Cardiac muscle cell (in vitro differentiated cells and primary cell): ENCODE results near the gene TMEM134. TPM values are rescaled to one million over a fixed set of nuclear protein-coding genes. Genes with fewer than 3 reads are reported as not detected.

Experiments used
- DNase-seq, 2 donors: peaks; one replicate each; pipeline versions ENCODE4 v3.0.0 to v3.0.0-alpha.2; 2010 to 2017; ENCODE audit warnings: low read depth in 1 of 2, low spot score in 1 of 2
- H3K27ac ChIP-seq: fragments of 200-600 bp; sonication (generic); 2 replicates; pipeline ENCODE4 v1.5.1; 2016
- H3K27me3 ChIP-seq: fragments of 200-600 bp; sonication (generic); 2 replicates; pipeline ENCODE4 v1.6.0; 2016; ENCODE audit warnings: control low read depth
- H3K36me3 ChIP-seq: fragments of 200-600 bp; sonication (generic); 2 replicates; pipeline ENCODE4 v1.5.1; 2016; ENCODE audit warnings: control low read depth
- H3K4me1 ChIP-seq: fragments of 200-600 bp; sonication (generic); 2 replicates; pipeline ENCODE4 v1.8.1; 2017; ENCODE audit warnings: low read depth, mild to moderate bottlenecking, mixed run types
- H3K4me3 ChIP-seq: fragments of 200-600 bp; sonication (generic); 2 replicates; pipeline ENCODE4 v1.5.1; 2016; ENCODE audit warnings: mild to moderate bottlenecking
- H3K9me3 ChIP-seq: fragments of 200-600 bp; sonication (generic); 2 replicates; pipeline ENCODE4 v1.5.1; 2017; ENCODE audit warnings: low read depth, mild to moderate bottlenecking, control low read depth
- CTCF ChIP-seq: IDR thresholded peaks from 2 replicates; pipeline ENCODE4 v1.5.1; 2012; ENCODE audit warnings: low read depth, mild to moderate bottlenecking, low read length
- polyA plus RNA-seq: library from polyadenylated mRNA; unstranded; fragments of >200 nt; fragmentation: Nextera tagmentation; extraction: Ambion mirVana; gene quantifications from 2 replicates; pipeline ENCODE4 v1.2.1, GENCODE V29; 2016
- total RNA-seq: library from RNA; depleted of rRNA; stranded (reverse); fragments of >200 nt; gene quantifications from 2 replicates; pipeline ENCODE4 v1.2.3, GENCODE V29; 2016

The TMEM134 gene
- total and polyA plus RNA-seq, 2 experiments from 2014 or later = 255 to 326 TPM

GRCh38 chr11:67504950-67505581, 36.0 kb upstream of the TMEM134 start, which contains the start of gene PITPNM1:
Gene PITPNM1 (minus strand): TSS chr11:67505363. CDS start chr11:67504180, 1,183 bp downstream.
- Histone ChIP-seq H3K9me3 (no peaks in the 10 kb centered on the region), H3K4me1 (peaks cover 4% of the 10 kb centered on the region), H3K27me3 (peaks cover 9% of the 10 kb centered on the region), H3K36me3 (no peaks in the 10 kb centered on the region), H3K27ac (peak within 1 kb of the TSS; percentile 2), H3K4me3 (peak within 1 kb of the TSS; percentile 53)
- no peak for TF ChIP-seq CTCF
- DNase-seq = peak; percentile 68 to 69

- no peaks in the 10 kb centered on the region for H3K9me3 ChIP-seq
- H3K27ac ChIP-seq = no peak overlapping the region
- H3K27me3 ChIP-seq = peaks cover 9% of the 10 kb centered on the region
- no peak for TF ChIP-seq CTCF
- peak; percentile 57 to 58 for DNase-seq
- peak overlapping the region; percentile 53 for H3K4me3 ChIP-seq
- peaks cover 4% of the 10 kb centered on the region for H3K4me1 ChIP-seq
- H3K36me3 ChIP-seq = no peaks in the 10 kb centered on the region
These were observed 35.2 kb upstream of the TMEM134 start for GRCh38 chr11:67504005-67504949.

- peaks cover 4% of the 10 kb centered on the region for H3K4me1 ChIP-seq
- peak overlapping the region; percentile 53 for H3K4me3 ChIP-seq
- H3K27ac ChIP-seq = no peak overlapping the region
- DNase-seq = no peak
- peaks cover 9% of the 10 kb centered on the region for H3K27me3 ChIP-seq
- H3K9me3 ChIP-seq = no peaks in the 10 kb centered on the region
- H3K36me3 ChIP-seq = no peaks in the 10 kb centered on the region
- TF ChIP-seq CTCF = no peak
These were observed 34.3 kb upstream of the TMEM134 start for GRCh38 chr11:67503119-67504004.

DNA sequence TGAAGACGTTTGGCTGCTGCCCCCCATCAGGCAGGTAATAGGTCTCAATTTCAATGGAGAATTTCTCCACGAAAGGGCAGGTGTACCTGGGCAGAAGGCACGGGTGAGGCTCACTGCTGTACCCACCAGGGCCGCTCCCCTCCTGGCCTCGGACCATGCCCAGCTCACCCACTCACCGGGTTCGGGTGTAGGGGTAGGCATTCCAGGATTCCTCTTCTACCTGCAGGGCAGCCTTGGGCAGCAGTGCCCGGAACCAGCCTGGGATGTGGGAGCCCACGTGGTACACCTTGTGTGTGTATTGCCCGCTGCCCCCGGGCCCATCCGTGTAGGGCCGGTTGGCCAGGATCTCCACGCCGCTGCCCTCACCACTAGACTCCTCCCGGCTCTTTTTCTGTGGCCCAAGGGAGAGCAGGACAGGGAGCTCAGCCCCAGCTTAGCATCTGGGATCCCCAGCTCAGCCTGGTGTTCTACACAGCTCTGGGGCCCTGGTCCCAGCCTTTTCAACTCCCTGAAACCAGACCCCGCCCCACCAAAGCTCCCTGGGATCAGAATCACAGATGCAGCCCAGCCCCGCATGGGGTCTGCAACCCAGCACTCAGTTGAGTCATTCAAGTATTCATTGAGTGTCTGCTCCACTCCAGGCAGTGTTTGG, 33.4 kb upstream of the TMEM134 start:
- TF ChIP-seq CTCF = no peak
- Histone ChIP-seq H3K9me3 (no peaks in the 10 kb centered on the region), H3K4me1 (peaks cover 4% of the 10 kb centered on the region), H3K4me3 (no peak overlapping the region), H3K27ac (no peak overlapping the region), H3K27me3 (peaks cover 9% of the 10 kb centered on the region), H3K36me3 (no peaks in the 10 kb centered on the region)
- DNase-seq = no peak

DNA sequence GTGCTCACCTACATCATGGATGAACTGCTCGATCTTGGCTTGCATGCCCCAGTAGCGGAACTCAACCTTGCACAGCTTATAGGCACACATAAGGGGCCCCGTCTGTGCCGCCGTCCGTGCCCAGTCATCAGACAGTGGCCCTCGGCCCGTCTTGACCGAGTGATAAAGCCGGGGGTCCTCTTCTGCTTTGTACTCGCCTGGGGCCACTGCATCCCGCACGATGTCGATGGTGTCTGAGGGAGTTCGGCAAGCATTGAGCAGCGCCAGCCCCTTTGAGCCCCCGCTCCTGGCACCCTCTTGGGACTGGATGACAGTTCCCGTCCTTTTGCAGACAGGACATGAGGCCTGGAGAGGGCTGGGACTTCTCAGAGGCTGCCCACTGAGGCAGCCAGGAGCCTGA, 32.8 kb upstream of the TMEM134 start:
- no peak overlapping the region for H3K4me3 ChIP-seq
- H3K27ac ChIP-seq = no peak overlapping the region
- no peaks in the 10 kb centered on the region for H3K36me3 ChIP-seq
- H3K4me1 ChIP-seq = no peaks in the 10 kb centered on the region
- no peaks in the 10 kb centered on the region for H3K9me3 ChIP-seq
- no peak for TF ChIP-seq CTCF
- DNase-seq = no peak
- peaks cover 9% of the 10 kb centered on the region for H3K27me3 ChIP-seq
